Measurements from ENCODE around the gene ADAMTSL2. TPM values are rescaled to one million over a fixed set of nuclear protein-coding genes. Genes with fewer than 3 reads are reported as not detected.

The ADAMTSL2 gene
- total and polyA plus RNA-seq, 5 donors from 2014 or later, result not detected

DNA sequence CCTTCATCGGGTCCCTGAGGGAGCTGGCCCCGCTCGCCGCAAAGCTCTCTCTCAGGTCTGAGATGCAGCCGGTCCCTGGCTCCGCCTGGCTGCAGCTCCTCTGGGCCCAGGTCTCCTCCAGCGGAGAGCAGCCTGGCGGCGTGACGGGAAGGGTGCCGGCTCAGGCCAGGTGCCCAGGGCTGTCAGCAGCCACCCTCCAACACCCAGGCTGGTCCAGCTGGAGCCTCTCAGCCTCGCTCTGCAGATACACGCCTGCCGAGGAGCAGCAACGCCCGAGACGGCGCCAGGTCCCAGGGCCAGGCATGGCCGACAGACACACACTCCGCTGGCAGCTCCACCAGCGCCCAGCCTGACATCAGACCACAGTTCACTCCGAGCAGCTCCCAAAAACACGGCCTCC, 49.1 kb downstream of the ADAMTSL2 start:
- Histone ChIP-seq H3K4me3 (ENCODE audit: low read depth, low read length) (no peak overlapping the region), H3K27ac (ENCODE audit: insufficient read depth, low read length, poor library complexity, severe bottlenecking) (no peak overlapping the region), H3K36me3 (ENCODE audit: control insufficient read depth, insufficient read depth, low read length) (no peaks in the 10 kb centered on the region), H3K4me1 (ENCODE audit: control insufficient read depth, insufficient read depth, low read length, poor library complexity, severe bottlenecking) (no peaks in the 10 kb centered on the region), H3K9me3 (ENCODE audit: control insufficient read depth in 2 of 2, low read length in 2 of 2) (no peaks in the 10 kb centered on the region), H3K27me3 (ENCODE audit: control insufficient read depth, insufficient read depth, low read length) (no peaks in the 10 kb centered on the region)
- peaks cover 14% of the 10 kb centered on the region for H3K27me3 Mint-ChIP-seq
- H3K9me3 Mint-ChIP-seq, result peaks cover 0 to 2% (median 0%) of the 10 kb centered on the region in 7 donors
- DNase-seq, result no peak
- H3K4me1 Mint-ChIP-seq, result peaks cover 0 to 9% (median 0%) of the 10 kb centered on the region in 4 donors
- ATAC-seq (ENCODE audit: low read depth in 2 of 2), result no peak
- no peak overlapping the region for H3K4me3 Mint-ChIP-seq
- H3K36me3 Mint-ChIP-seq, result no peaks in the 10 kb centered on the region
- H3K27ac Mint-ChIP-seq, result no peak overlapping the region

DNA sequence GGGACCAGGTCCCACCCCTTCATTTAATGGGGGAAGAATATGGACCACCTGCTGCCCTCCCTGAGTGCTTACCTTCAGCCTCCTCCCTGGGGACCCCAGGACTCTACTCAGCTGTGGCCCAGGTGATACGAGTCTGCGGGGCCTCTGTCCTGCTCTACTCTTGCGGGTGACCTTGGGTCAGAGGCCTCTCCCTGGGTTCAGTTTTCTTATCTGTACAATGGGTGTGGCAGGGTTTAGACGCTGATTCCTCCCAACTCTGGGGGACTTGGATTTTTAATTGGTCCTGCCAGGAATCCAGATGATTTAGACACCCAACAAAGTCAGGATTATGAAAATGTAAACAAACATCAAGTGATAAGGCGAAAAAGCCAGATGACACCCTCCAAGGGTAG, 49.7 kb downstream of the ADAMTSL2 start:
- Mint-ChIP-seq H3K36me3 (no peaks in the 10 kb centered on the region), H3K9me3 (peaks cover 0 to 2% (median 0%) of the 10 kb centered on the region in 7 donors), H3K4me3 (no peak overlapping the region), H3K27ac (peak overlapping the region in 1 of 3 donors; percentile 16), H3K27me3 (peaks cover 14% of the 10 kb centered on the region), H3K4me1 (peaks cover 0 to 9% (median 0%) of the 10 kb centered on the region in 4 donors)
- Histone ChIP-seq H3K9me3 (ENCODE audit: control insufficient read depth in 2 of 2, low read length in 2 of 2) (no peaks in the 10 kb centered on the region), H3K27me3 (ENCODE audit: control insufficient read depth, insufficient read depth, low read length) (no peaks in the 10 kb centered on the region), H3K4me1 (ENCODE audit: control insufficient read depth, insufficient read depth, low read length, poor library complexity, severe bottlenecking) (no peaks in the 10 kb centered on the region), H3K36me3 (ENCODE audit: control insufficient read depth, insufficient read depth, low read length) (no peaks in the 10 kb centered on the region), H3K4me3 (ENCODE audit: low read depth, low read length) (no peak overlapping the region), H3K27ac (ENCODE audit: insufficient read depth, low read length, poor library complexity, severe bottlenecking) (no peak overlapping the region)
- DNase-seq (no peak), ATAC-seq (ENCODE audit: low read depth in 2 of 2) (no peak)

DNA sequence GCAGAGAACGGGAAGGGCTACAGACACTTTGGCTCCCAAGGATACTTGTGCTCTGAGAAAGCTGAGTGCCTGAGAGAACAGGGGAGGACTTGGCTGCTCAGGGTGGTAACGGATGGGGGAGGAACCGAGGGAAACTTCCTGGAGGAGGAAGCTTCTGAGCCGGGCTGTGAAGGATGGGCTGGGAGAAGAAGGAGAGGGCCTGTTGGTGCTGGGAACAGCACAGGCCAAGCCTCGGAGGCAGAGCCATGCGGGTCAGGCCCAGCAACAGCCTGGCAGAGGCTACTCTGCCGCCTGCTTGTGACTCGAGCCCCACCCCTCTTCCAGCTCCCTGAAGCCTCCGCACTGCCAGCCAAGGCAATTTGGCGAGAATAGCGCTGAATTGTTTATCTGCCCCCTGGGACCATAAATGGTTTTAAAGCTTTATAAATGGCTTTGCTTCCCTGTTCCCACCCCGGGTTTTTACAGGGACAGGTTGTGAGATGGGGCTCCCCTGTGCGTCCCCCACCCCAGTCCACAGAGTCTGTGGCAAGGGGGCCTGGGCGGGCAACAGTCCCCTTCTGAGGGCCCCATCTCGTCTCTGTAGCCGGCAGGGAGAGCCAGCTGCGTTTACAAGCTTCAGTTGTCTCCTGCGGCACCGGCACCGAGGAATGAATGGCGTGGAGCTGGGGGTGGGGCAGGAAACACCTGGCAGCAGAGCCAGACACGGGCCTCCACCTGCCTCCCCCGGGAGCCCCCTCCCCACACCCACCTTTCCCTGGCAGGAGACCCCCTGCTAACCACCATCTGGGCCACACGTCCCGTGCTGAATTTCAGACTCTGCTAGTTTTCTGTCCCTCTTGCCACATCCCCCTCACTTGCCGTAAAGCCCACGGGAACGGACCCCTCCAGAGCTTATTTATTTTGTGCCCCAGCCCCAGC, 50.3 kb downstream of the ADAMTSL2 start:
- peaks cover 0 to 9% (median 0%) of the 10 kb centered on the region in 4 donors for H3K4me1 Mint-ChIP-seq
- no peaks in the 10 kb centered on the region for H3K27me3 ChIP-seq (ENCODE audit: control insufficient read depth, insufficient read depth, low read length)
- no peaks in the 10 kb centered on the region for H3K36me3 Mint-ChIP-seq
- peaks cover 14% of the 10 kb centered on the region for H3K27me3 Mint-ChIP-seq
- no peak overlapping the region for H3K4me3 Mint-ChIP-seq
- DNase-seq (no peak), ATAC-seq (ENCODE audit: low read depth in 2 of 2) (no peak)
- H3K27ac Mint-ChIP-seq, result peak overlapping the region in 1 of 3 donors; percentile 16
- no peak overlapping the region for H3K27ac ChIP-seq (ENCODE audit: insufficient read depth, low read length, poor library complexity, severe bottlenecking)
- H3K4me1 ChIP-seq (ENCODE audit: control insufficient read depth, insufficient read depth, low read length, poor library complexity, severe bottlenecking), result no peaks in the 10 kb centered on the region
- no peaks in the 10 kb centered on the region for H3K9me3 ChIP-seq (ENCODE audit: control insufficient read depth in 2 of 2, low read length in 2 of 2)
- H3K4me3 ChIP-seq (ENCODE audit: low read depth, low read length), result no peak overlapping the region
- no peaks in the 10 kb centered on the region for H3K36me3 ChIP-seq (ENCODE audit: control insufficient read depth, insufficient read depth, low read length)
- peaks cover 0 to 2% (median 0%) of the 10 kb centered on the region in 7 donors for H3K9me3 Mint-ChIP-seq

DNA sequence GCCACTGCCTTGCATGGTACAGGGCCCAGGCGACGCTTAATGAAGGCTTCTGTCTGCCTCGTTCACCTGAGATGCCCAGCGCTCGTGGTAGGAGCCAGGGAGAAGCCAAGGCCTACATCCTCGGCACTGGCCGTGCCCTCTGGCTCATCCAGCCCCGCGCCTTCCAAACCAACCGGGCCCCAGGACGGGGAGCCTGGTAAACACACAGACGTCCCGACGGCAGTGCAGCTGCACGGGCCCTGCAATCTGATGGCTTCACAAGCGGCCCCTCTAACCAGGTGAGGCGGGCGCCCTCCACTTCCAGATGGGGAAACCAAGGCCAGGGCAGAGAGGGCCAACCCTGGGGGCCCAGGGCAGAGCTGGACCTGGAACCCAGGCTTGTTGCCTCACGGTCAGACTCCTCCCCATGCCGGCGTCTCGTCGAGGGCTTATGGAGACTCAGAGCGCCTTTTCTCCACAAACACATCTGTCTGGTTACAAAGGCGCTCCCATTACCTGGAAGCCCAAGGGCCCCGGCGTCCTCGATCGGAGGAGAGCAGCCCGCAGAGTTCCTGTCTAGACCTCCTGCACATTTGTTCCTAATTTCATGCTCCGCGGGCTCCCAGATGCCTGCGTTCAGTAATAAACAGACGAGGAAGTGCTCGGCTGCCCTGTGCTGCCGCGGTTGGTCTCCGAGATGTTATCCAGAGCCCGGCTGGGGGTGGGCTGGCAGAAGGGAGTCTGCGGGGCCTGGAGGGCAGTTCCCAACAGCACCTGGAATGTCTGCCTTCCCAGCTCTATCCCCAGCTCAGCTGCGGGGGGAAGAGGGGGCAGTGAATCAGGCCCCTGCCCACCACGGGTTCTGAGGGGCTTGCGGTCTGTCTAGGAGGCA, 51.2 kb downstream of the ADAMTSL2 start:
- no peaks in the 10 kb centered on the region for H3K27me3 ChIP-seq (ENCODE audit: control insufficient read depth, insufficient read depth, low read length)

DNA sequence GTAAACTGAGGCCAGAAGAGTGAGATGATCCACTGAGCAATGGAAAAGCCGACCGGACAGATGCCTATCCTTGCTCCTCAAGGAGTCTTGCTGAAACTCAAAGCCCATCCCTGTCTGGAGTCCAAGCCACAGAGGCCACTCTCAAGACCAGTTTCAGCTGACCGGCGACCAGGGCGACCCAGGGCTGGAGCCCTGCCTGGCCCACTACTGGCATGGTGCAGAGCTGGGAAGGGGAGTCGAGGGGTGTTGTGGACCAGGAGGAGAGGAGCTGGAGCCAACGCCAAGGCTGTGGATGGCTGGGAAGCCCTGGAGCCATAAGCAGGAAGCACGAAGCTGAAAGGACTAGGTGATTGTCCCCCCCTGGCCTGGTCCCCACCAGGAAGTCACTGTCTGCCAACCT, 52.5 kb downstream of the ADAMTSL2 start:
- DNase-seq (no peak), ATAC-seq (ENCODE audit: low read depth in 2 of 2) (no peak)
- no peaks in the 10 kb centered on the region for H3K36me3 ChIP-seq (ENCODE audit: control insufficient read depth, insufficient read depth, low read length)
- no peaks in the 10 kb centered on the region for H3K9me3 ChIP-seq (ENCODE audit: control insufficient read depth in 2 of 2, low read length in 2 of 2)
- Mint-ChIP-seq H3K27me3 (peaks cover 9% of the 10 kb centered on the region), H3K27ac (no peak overlapping the region), H3K9me3 (peaks cover 0 to 2% (median 0%) of the 10 kb centered on the region in 7 donors), H3K36me3 (no peaks in the 10 kb centered on the region), H3K4me3 (no peak overlapping the region), H3K4me1 (peaks cover 0 to 9% (median 0%) of the 10 kb centered on the region in 4 donors)
- H3K4me3 ChIP-seq (ENCODE audit: low read depth, low read length), result no peak overlapping the region
- H3K4me1 ChIP-seq (ENCODE audit: control insufficient read depth, insufficient read depth, low read length, poor library complexity, severe bottlenecking), result no peaks in the 10 kb centered on the region
- H3K27me3 ChIP-seq (ENCODE audit: control insufficient read depth, insufficient read depth, low read length), result no peaks in the 10 kb centered on the region
- no peak overlapping the region for H3K27ac ChIP-seq (ENCODE audit: insufficient read depth, low read length, poor library complexity, severe bottlenecking)

More for the DNA sequence above, 51.2 kb downstream of the ADAMTSL2 start:
- H3K9me3 ChIP-seq (ENCODE audit: control insufficient read depth in 2 of 2, low read length in 2 of 2), result no peaks in the 10 kb centered on the region
- Mint-ChIP-seq H3K27me3 (peaks cover 10% of the 10 kb centered on the region), H3K4me1 (peaks cover 0 to 9% (median 0%) of the 10 kb centered on the region in 4 donors), H3K36me3 (no peaks in the 10 kb centered on the region), H3K9me3 (peaks cover 0 to 2% (median 0%) of the 10 kb centered on the region in 7 donors), H3K4me3 (no peak overlapping the region), H3K27ac (no peak overlapping the region)
- H3K36me3 ChIP-seq (ENCODE audit: control insufficient read depth, insufficient read depth, low read length), result no peaks in the 10 kb centered on the region
- DNase-seq (no peak), ATAC-seq (ENCODE audit: low read depth in 2 of 2) (no peak)
- no peak overlapping the region for H3K27ac ChIP-seq (ENCODE audit: insufficient read depth, low read length, poor library complexity, severe bottlenecking)
- H3K4me3 ChIP-seq (ENCODE audit: low read depth, low read length), result no peak overlapping the region
- no peaks in the 10 kb centered on the region for H3K4me1 ChIP-seq (ENCODE audit: control insufficient read depth, insufficient read depth, low read length, poor library complexity, severe bottlenecking)

DNA sequence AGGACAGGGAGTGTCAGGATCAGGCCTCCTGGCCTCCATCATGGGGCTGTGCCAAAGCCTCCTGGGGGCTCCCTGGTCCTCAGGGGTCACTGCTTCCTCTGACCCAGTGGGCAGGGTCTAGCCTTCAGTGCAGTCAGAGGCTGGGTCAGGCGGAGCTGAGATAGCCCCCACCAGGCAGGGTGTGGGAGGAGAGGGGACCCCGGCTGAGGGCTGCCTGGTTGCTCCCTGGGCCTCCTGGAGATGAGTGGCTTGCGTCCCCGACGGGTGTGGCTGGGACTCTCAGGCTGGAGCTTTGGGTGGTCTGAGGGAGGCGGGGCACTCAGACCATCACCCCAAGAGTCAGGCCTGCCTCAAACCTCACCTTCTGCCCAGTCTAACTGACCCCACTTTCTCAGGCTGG, 53.0 kb downstream of the ADAMTSL2 start:
- H3K27ac Mint-ChIP-seq, result no peak overlapping the region
- H3K9me3 ChIP-seq (ENCODE audit: control insufficient read depth in 2 of 2, low read length in 2 of 2), result no peaks in the 10 kb centered on the region
- H3K27me3 ChIP-seq (ENCODE audit: control insufficient read depth, insufficient read depth, low read length), result no peaks in the 10 kb centered on the region
- ATAC-seq (ENCODE audit: low read depth in 2 of 2) (no peak), DNase-seq (no peak)
- H3K36me3 Mint-ChIP-seq, result no peaks in the 10 kb centered on the region
- H3K36me3 ChIP-seq (ENCODE audit: control insufficient read depth, insufficient read depth, low read length), result no peaks in the 10 kb centered on the region
- H3K4me1 ChIP-seq (ENCODE audit: control insufficient read depth, insufficient read depth, low read length, poor library complexity, severe bottlenecking), result no peaks in the 10 kb centered on the region
- peaks cover 9% of the 10 kb centered on the region for H3K27me3 Mint-ChIP-seq
- H3K4me3 Mint-ChIP-seq, result no peak overlapping the region
- peaks cover 0 to 2% (median 0%) of the 10 kb centered on the region in 7 donors for H3K9me3 Mint-ChIP-seq
- no peak overlapping the region for H3K4me3 ChIP-seq (ENCODE audit: low read depth, low read length)
- H3K27ac ChIP-seq (ENCODE audit: insufficient read depth, low read length, poor library complexity, severe bottlenecking), result no peak overlapping the region
- peaks cover 0 to 9% (median 0%) of the 10 kb centered on the region in 4 donors for H3K4me1 Mint-ChIP-seq

DNA sequence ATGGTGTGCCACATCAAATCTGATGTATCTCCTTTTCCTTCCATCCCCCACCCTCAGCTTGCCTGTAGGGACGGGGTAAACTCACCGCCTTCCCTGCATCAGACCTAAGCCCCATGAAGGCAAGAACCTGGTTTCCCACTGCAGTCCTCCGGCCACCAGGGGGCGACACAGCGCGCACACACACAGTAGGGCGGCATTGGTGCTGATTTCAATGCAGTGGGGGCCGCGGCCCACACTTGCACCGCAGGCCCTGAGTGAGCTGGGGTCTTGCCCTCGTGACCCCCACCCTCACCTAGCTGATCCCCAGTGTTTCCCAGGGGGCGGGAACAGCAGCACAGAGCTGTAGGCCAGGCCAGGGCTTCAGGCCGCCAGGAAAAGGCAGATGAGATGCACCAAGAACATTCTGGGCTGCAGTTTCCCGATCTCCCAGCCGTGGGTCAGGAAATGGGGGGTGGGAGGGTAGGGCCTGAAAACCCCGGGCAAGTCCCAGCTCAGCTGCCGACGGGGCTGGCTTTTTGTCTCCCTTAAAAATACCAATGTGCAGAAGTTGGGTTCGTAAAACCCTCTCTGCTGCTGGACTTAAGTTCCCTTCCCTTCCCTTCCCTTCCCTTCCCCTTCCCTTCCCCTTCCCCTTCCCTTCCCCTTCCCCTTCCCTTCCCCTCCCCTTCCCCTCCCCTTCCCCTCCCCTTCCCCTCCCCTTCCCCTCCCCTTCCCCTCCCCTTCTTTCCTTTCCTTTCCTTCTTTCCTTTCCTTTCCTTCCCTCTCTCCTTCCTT, 55.1 kb downstream of the ADAMTSL2 start:
- H3K4me1 Mint-ChIP-seq, result peaks cover 0 to 4% (median 0%) of the 10 kb centered on the region in 4 donors
- ATAC-seq (ENCODE audit: low read depth in 2 of 2), result no peak

More for the DNA sequence above, 55.1 kb downstream of the ADAMTSL2 start:
- no peaks in the 10 kb centered on the region for H3K27me3 ChIP-seq (ENCODE audit: control insufficient read depth, insufficient read depth, low read length)
- no peak overlapping the region for H3K27ac Mint-ChIP-seq
- H3K9me3 ChIP-seq (ENCODE audit: control insufficient read depth in 2 of 2, low read length in 2 of 2), result no peaks in the 10 kb centered on the region
- peaks cover 2% of the 10 kb centered on the region for H3K27me3 Mint-ChIP-seq
- H3K4me3 Mint-ChIP-seq, result no peak overlapping the region
- H3K4me1 ChIP-seq (ENCODE audit: control insufficient read depth, insufficient read depth, low read length, poor library complexity, severe bottlenecking), result no peaks in the 10 kb centered on the region
- H3K4me3 ChIP-seq (ENCODE audit: low read depth, low read length), result no peak overlapping the region
- no peaks in the 10 kb centered on the region for H3K36me3 ChIP-seq (ENCODE audit: control insufficient read depth, insufficient read depth, low read length)
- peaks cover 0 to 2% (median 0%) of the 10 kb centered on the region in 7 donors for H3K9me3 Mint-ChIP-seq
- peak; percentile 21 to 28 (median 25) for DNase-seq
- no peaks in the 10 kb centered on the region for H3K36me3 Mint-ChIP-seq
- no peak overlapping the region for H3K27ac ChIP-seq (ENCODE audit: insufficient read depth, low read length, poor library complexity, severe bottlenecking)

All from CD4-positive, CD25-positive, alpha-beta regulatory T cell (primary cell).